GM19468 (cell line): ENCODE data around the gene QTRT2.

Source experiments
- ATAC-seq: cut with Tn5 transposase; IDR thresholded peaks from one replicate; pipeline ENCODE4 v1.9.1; 2021; ENCODE audit warnings: mild to moderate bottlenecking, moderate library complexity, moderate number of reproducible peaks; ENCODE audit not compliant: unreplicated experiment; ENCODE audit errors: extremely low read depth

Gene QTRT2

DNA sequence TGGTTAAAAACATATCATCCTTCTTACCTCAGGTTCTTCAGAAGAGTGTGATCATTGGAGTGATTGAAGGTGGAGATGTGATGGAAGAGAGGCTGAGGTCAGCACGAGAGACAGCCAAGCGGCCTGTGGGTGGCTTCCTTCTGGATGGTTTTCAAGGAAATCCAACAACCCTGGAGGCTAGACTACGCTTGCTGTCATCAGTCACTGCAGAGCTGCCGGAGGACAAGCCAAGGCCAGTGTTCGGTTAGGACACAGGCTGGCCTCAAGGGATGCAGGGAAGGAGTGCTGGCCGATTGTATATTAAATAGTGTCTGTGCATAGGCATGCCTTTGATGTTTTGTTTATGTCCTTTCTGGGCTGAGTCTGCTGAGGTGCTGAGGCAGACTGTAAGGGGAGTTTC, 20.2 kb downstream of the QTRT2 start:
- no peak for ATAC-seq

DNA sequence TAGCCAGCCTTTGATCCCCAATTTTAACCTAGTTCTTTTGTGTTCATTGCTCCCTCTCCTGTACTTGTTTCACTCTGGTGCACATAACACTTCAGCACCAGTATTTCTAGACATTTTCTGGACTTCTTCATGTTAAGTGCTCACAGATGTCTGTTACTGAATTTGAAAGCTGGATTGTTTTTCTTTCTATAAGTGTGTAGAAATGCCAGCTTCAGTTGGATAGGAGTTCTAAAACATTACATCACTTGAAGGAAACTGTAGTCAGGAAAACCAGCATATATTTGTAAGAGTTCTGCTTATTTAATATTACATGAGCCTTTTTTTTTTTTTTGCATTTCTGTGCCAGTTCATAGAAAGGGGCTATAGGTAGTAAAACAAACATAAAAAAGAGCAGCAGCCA, 21.6 kb downstream of the QTRT2 start:
- ATAC-seq, result no peak

DNA sequence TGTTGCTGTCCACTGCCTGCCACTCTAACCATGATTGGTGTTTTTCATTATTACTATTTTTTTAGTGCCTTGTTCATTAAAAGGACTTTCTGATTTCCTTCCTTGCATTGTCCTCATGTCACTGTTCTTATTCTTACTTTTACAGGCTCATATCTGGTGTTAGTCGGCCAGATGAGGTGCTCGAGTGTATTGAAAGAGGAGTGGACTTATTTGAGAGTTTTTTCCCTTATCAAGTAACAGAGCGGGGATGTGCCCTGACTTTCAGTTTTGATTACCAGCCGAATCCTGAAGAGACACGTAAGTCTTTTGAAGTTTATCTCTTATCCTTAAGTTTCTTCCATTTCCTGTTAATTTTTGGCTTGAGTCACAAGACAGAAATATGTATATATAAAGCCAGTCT, 23.2 kb downstream of the QTRT2 start:
- ATAC-seq, result no peak

DNA sequence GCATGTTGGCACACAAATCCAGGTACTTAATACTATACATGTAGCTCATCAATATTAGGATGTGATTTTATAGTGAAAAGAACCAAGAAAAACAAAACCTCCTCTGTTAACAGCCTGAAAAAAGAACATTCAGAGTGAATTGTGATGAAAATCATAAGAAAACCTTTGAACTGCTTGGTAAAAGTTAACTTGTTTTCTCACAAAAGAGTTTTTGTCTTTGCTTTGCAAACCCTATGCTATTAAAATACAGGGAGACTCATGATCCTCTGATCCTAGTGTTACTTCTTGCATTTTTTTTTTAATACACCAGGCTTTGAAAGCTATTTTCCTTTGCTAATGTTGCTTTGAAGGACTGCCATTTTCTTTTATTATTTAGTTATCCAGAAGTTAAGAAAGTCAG, 23.7 kb downstream of the QTRT2 start:
- ATAC-seq, result no peak

DNA sequence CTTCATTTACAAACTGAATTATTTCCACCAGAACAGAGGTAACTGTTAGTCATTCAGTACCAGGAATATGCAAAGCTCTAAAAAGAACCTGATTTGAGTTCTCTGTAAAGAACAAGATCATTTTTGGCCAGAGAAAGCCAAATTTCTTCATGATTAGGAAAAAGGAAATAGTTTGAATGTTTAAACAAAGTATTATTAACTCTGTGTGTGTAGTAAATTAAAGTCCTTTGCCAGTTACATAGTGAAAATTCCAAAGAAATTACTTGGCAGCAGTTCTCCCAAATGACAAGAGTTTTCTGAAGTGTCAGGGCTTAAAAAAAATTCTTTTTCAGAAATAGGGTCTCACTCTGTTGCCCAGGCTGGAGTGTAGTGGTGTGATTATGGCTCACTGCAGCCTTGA, 24.5 kb downstream of the QTRT2 start:
- no peak for ATAC-seq

DNA sequence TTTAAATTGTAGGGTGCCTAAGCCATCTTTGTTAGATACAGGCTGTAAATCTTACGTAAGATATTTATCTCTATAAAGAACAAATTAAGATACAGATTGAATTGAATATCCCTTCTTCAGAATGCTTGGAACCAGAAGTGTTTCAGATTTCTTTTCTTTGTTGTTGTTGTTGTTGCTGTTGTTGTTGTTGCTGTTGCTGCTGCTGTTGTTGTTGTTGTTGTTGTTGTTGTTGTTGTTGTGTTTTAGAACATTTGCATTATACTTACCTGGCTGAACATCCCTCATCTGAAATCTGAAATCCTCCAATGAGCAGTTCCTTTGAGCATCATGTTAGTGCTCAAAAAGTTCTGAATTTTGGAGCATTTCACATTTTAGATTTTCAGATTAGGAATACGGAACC, 26.6 kb downstream of the QTRT2 start:
- no peak for ATAC-seq

DNA sequence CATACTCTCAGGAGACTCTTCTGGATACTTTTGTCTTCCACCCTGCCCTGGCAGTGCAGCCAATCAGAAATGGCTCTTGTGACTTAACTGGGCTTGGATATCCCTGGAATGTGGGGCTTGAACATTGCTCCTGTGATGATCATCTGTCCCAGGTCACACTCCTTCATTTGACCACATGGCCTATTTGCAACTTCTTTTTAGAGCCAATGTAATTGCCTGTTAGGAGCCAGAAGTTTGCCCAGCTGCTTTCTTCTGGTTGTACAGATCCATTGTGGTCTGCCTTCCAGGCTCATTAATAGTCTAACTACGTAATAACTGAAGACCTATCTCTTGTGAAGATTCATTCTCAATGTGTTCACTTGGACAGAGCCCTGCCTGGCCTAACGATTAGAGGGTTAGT, 29.8 kb downstream of the QTRT2 start:
- no peak for ATAC-seq

DNA sequence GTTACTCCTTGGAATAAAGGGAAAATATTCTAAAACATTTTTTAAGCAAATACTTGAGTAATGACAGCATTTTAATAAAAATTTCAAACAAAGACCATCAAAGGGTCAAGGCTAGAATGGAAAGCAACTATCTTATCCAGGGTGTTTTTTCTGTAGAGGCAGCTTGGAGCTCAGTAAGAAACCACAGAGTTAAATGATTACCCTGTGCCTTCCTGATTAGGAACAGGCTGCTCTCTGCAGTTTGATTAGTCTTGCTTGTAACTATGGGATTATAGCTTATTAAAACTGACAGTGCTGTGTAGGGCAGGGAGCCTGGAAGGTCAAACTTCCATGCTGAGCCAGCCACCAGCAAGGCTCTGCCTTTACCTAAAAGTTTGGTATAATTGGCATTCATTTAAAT, 33.1 kb downstream of the QTRT2 start:
- ATAC-seq, result no peak

DNA sequence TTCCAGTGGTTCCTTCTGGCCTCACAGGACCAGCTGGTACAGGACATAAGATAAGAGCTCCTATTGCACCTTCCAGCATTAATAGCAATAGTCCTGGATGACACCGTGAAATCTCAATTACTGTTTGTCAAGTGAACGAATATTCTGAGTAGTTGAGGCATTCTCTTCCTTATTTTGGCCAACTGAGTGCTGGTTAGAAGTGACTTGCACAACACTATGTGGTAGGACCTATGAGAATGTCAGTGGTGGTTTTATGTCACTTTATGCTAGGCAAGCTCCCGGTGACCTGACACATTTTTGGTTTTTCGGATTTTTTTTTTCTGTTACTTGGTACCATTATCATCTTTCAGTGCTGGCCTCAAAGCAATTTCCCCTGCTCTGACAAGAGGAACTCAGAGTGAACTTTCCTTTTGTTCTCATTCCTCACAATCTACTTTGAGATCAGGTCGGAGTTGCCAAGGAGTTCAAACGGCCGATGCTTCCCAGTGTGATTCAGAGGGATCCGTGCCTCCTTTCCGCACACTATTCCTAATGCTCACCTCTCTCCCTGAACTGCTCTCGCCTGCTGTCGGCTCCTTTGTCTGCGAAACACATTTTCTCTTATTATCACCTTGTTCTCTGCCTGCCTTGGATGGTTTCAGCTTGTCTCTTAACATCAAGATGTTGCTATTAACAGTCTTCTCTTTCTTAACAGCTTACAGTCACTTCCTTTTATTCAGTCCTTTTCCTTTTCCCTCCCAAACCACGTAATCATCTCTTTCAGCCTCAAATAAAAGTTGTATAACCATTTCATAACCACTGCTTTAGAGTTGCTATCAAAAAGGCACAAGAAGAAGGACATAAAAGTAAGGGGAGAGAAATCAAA, 35.8 kb downstream of the QTRT2 start:
- no peak for ATAC-seq

DNA sequence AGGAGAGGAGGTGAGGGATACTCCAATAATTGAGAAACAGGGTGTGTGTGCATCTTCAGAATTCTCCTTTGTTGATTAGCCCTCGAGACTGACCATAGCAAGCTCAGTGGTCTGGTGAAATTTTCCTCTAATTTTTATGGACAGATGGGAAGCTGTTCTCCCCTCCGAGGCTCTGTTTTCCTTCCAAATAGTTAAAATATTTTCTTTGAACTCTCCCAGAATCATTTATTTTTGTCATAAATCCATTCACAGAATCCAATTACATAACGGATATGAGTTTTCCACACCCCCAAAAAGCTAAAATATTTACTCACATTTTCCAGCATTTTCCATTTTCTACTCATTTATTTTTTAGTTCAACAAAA, 36.5 kb downstream of the QTRT2 start:
- ATAC-seq, result no peak

DNA sequence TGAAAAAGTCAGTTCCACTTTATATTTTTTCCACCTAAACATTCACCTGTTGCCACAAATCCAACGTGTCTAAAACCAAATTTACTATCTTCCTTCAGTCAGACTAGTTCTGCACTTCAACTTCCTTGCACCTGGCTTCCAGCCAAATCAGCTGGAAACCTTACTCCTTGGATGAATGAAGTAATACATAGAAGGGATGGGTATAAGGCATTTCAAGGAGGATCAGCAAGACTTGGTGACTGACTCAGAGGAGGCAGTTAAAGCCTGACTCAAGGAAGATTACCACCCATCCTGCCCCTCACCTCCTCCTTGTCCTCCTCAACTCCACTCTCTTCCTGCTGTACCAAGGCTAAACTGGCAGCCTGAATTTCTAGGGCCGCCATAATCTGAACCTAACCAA, 37.1 kb downstream of the QTRT2 start:
- no peak for ATAC-seq

DNA sequence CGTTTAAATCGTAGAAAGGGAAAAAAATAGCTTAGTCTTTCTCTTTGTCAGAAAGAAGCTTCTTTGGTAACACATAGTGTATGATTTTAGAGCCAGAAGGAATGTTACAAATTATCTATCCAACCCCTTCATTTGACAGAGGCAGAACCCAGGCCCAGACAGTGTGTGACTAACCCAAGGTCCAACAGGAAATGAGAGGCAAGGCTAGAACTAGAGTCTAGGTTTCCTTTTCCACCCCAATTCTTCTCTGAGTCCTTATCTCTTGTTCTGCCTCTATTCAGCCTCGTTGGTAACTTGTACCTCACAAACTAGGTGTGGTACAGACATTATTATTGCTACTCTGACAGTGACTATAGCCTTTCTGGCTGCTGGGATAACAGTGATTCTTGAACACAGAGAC, 39.3 kb downstream of the QTRT2 start:
- ATAC-seq, result no peak

DNA sequence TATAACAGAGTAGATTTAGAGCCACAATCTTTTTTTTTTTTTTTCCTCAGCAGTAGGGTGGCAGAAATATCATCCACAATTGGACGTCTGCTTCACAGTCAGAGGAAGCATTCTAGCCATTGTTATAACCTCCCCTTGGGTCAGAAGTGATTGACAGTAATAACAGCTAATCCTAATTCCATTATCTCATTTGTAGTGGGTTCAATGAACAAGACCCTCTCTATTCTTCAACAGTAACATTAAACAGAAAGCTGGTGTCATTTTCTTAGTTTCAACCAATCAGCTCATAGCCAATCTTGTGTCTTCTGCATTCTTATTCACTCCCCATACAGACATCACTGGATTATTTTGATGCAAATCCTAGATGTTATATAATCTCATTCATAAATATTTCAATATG, 44.6 kb downstream of the QTRT2 start:
- ATAC-seq, result no peak

DNA sequence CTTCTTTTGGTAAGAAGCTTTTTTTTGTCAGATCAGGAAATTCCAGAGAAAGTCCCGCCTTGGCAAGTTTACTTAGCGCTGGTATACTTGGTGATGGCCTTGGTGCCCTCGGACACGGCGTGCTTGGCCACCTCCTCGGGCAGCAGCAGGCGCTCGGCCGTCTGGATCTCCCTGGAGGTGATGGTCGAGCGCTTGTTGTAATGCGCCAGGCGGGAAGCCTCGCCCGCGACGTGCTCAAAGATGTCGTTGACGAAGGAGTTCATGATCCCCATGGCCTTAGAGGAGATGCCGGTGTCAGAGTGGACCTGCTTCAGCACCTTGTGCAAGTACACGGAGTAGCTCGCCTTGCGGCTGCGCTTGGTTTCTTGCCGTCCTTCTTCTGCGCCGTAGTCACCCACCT, 46.6 kb downstream of the QTRT2 start:
- ATAC-seq, result no peak

DNA sequence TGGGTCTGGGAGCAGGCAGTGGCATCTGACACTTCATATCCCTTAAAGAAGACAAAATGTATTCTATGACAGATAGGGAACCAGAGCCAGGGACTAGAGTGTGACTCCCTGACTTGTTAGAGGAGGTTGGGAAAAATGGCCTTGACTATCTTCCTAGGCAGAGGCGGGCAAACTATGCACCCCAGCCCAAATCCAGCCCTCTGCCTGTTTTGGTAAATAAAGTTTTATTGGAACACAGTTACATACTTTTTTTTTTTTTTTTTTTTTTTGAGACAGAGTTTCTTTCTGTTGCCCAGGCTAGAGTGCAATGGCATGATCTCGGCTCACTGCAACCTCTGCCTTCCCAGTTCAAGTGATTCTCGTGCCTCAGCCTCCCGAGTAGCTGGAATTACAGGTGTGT, 47.3 kb downstream of the QTRT2 start:
- no peak for ATAC-seq

DNA sequence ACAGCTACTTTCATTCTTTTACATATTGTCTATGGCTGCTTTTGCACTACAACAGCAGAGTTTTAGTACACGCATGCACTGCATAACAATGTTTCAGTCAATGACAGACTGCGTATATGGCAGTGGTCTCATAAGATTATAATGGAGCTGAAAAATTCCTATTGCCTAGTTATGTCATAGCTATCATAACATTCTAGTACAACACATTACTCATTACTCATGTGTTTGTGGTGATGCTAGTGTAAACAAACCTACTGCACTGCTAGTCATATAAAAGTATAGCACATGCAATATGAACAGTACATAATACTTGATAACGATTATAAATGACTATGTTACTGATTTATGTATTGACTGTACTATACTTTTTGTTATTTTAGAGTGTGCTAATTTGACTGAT, 47.9 kb downstream of the QTRT2 start:
- ATAC-seq, result no peak

DNA sequence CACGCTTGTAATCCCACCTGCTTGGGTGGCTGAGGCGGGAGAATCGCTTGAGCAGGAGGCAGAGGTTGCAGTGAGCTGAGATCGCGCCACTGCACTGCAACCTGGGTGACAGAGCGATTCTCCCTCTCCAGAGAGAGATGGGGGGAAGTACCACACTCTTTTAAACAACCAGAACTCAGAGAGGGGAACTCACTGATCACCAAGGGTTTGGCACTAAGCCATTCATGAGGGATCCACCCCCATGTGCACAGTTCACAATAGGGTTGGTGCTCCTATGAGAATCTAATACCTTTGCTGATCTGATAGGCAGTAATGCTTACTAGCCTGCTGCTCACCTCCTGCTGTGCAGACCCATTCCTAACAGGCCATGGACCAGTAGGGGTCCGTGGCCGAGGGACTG, 51.6 kb downstream of the QTRT2 start:
- no peak for ATAC-seq

DNA sequence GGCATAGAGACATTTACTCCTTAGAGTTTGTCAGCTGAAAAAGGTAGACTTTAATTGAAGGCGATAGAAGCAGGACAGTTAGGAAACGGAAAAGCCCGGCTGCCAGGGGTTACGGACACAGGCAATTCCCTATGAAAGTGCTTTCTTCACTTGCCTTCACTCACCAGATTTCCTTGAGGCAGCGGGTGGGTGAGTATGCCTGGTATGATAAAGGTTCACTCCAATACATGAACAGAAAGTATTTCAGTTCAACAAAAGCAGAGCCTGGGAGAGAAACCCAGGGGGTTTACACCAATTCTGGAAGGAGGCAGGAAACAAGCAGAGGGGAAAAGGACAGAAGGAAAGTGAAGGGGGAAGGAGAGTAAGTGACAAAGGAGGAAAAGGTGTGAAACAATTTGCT, 53.9 kb downstream of the QTRT2 start:
- no peak for ATAC-seq

DNA sequence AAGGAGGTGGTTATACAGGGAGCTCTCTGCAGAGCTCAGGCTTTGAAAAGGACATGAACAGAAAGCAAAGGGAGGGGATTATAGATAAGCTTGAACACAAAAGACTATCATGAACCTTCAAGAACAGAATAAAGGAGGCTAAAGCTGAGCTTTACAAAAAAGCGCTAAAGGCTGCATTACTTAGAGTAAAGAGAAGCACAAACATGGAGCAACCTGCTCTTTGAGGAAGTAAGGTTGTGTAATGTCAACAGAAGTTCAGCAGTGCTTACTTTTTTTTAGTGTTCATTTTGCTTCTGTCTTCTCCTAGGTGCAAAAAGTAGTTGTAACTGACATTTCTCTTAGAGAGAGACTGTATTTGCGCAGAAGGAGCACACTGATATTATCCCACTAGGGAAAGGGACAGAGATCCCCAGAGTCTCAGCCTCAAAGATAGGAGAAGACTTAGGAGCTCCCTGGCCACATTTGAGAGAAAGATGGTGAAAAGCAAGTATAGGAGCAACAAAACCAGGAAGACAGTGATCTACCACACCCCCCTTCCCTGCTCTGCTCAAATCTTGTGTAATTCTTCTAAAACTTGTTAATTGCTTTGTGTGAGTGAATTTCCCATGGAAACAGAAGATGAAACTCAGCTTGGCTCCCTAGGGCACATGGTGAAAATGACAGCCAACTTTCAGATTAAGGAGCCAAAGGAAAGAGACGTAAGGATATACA, 54.7 kb downstream of the QTRT2 start:
- ATAC-seq, result no peak

DNA sequence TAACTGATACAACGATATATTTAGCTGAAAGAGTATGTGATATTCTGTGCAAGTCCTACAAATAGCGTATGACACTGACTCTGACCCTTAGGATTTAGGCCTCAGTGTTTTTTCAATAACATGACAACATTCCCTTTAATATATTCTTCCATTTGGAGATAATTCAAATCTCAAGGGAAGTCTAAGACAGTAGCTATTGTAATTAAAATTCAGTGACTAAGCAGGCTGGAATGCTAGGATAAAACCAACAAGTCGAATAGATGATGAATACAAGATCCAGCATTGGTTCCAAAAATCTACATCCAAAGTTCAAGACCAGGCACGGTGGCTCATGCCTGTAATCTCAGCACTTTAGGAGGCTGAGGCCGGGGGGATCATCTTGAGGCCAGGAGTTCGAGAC, 56.2 kb downstream of the QTRT2 start:
- ATAC-seq, result no peak

DNA sequence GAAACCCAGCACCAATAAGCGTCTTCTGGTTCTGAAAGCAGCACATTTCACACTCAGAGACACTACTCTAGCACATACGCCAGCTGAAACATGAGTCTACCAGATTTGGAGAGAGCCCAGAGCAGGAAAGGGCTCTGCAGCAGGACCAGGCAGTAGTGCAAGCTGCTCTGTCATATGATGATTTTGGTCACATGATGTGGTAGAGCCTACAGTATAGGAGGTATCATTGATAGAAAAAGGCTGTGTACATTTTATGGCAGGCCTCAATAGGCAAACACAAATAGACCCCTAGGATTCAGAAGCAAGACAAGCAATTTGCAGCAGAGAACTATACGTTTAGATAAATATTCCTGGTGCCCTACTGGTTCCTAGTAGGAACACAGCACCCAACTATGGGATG, 58.2 kb downstream of the QTRT2 start:
- no peak for ATAC-seq

DNA sequence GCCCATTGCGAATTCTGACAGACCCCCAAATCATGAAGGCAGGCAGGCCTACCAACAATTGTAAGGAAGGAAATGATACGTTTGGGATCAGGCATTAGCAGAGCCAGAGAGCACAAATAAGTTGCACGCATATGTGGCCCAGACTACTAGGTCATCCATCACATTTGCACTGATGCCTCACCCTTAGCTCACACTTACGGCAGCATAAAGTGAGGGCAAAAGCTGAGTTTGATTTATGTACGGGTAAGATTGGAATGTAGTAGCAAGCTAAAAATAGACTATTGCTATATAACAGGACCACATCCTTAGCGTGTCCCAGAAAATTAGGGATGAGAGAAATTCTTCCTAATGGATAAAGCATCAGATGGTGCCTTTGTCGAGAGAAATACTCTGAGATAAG, 58.6 kb downstream of the QTRT2 start:
- no peak for ATAC-seq
